GM12891 (cell line): ENCODE results near the gene RMI2.

Experiments
- DNase-seq: peaks from one replicate; pipeline ENCODE4 v3.0.0; 2011; ENCODE audit warnings: low spot score; ENCODE audit not compliant: insufficient read length
- FAIRE-seq: peaks from 2 replicates; lab custom pipeline; 2011; peaks lifted over from hg19 to GRCh38; lab: Jason Lieb, UNC
- PAX5 ChIP-seq: IDR thresholded peaks from 2 replicates; pipeline ENCODE4 v1.6.1; 2011; ENCODE audit warnings: low read length, moderate library complexity, mild to moderate bottlenecking; ENCODE audit not compliant: insufficient read depth, severe bottlenecking
- POLR2A ChIP-seq: IDR thresholded peaks from 2 replicates; pipeline ENCODE4 v1.6.1; 2011; ENCODE audit warnings: low read depth, low read length, control low read depth
- POLR2AphosphoS5 ChIP-seq: IDR thresholded peaks from 2 replicates; pipeline ENCODE4 v1.6.1; 2011; ENCODE audit warnings: low read depth, low read length, control low read depth
- POU2F2 ChIP-seq: IDR thresholded peaks from 2 replicates; pipeline ENCODE4 v1.6.1; 2011; ENCODE audit warnings: low read depth, mild to moderate bottlenecking, control low read depth, low read length, moderate library complexity
- SPI1 ChIP-seq: IDR thresholded peaks from 2 replicates; pipeline ENCODE4 v1.6.1; 2011; ENCODE audit warnings: low read depth, low read length, control low read depth
- TAF1 ChIP-seq: IDR thresholded peaks from 2 replicates; pipeline ENCODE4 v1.6.1; 2011; ENCODE audit warnings: low read depth, low read length, control low read depth

RMI2 gene

GRCh38 chr16:11329891-11330290 is 15.4 kb upstream of the RMI2 start:
- DNase-seq = no peak
- FAIRE-seq = no peak
- TF ChIP-seq POU2F2 = no peak
- TF ChIP-seq SPI1 = no peak
- TF ChIP-seq TAF1 = no peak
- no peak for TF ChIP-seq POLR2A
- no peak for TF ChIP-seq POLR2AphosphoS5
- no peak for TF ChIP-seq PAX5

- FAIRE-seq = no peak
- TF ChIP-seq POLR2A (no peak), TAF1 (no peak), PAX5 (no peak), POLR2AphosphoS5 (no peak), SPI1 (no peak), POU2F2 (no peak)
- DNase-seq = no peak
Measured at GRCh38 chr16:11330526-11331237, 14.6 kb upstream of the RMI2 start.

GRCh38 chr16:11331967-11332366 is 13.3 kb upstream of the RMI2 start:
- no peak for FAIRE-seq

GRCh38 chr16:11333010-11333409 is 12.2 kb upstream of the RMI2 start:
- FAIRE-seq = no peak

More at GRCh38 chr16:11331967-11332366, 13.3 kb upstream of the RMI2 start:
- no peak for TF ChIP-seq POU2F2
- DNase-seq = no peak

GRCh38 chr16:11333702-11334101 is 11.6 kb upstream of the RMI2 start:
- TF ChIP-seq SPI1 (no peak), PAX5 (no peak), POLR2A (no peak), POLR2AphosphoS5 (no peak), TAF1 (no peak), POU2F2 (no peak)
- DNase-seq (no peak), FAIRE-seq (no peak)

More at GRCh38 chr16:11333010-11333409, 12.2 kb upstream of the RMI2 start:
- no peak for DNase-seq
- TF ChIP-seq POU2F2 (no peak), SPI1 (no peak), PAX5 (no peak), POLR2AphosphoS5 (no peak)

- TF ChIP-seq PAX5 (no peak), POU2F2 (no peak), POLR2AphosphoS5 (no peak), SPI1 (no peak), TAF1 (no peak), POLR2A (no peak)
- DNase-seq = no peak
- FAIRE-seq = no peak
Measured at GRCh38 chr16:11334831-11335404, 10.3 kb upstream of the RMI2 start.

- TF ChIP-seq PAX5 (no peak), SPI1 (no peak), TAF1 (no peak), POLR2AphosphoS5 (no peak), POLR2A (no peak), POU2F2 (no peak)
- DNase-seq (no peak), FAIRE-seq (no peak)
Measured at GRCh38 chr16:11339075-11339474, 6.2 kb upstream of the RMI2 start.

- TF ChIP-seq POU2F2 (no peak), TAF1 (no peak), POLR2AphosphoS5 (no peak), POLR2A (no peak), PAX5 (no peak), SPI1 (no peak)
- DNase-seq (no peak), FAIRE-seq (no peak)
Measured at GRCh38 chr16:11340710-11341109, 4.5 kb upstream of the RMI2 start.

GRCh38 chr16:11341371-11341770 is 3.9 kb upstream of the RMI2 start:
- FAIRE-seq = no peak
- TF ChIP-seq POLR2AphosphoS5 (no peak), POU2F2 (no peak), TAF1 (no peak), POLR2A (no peak), PAX5 (no peak), SPI1 (no peak)
- no peak for DNase-seq

GRCh38 chr16:11342021-11342855 is 3.0 kb upstream of the RMI2 start:
- no peak for DNase-seq
- no peak for FAIRE-seq
- TF ChIP-seq SPI1 (no peak), POLR2AphosphoS5 (no peak), POU2F2 (no peak), POLR2A (no peak), TAF1 (no peak), PAX5 (no peak)
